Central memory CD4-positive, alpha-beta T cell (primary cell): ENCODE measurements around the gene SRPK2.
A peak's percentile ranks its signal among the peaks of the same experiment; 100 is the strongest.
"Not testable (repeated sequence)": the region's sequence is repeated elsewhere in the genome, so short reads cannot be mapped to it uniquely, and the experiment has no call there.

Experiments
- DNase-seq: peaks from one replicate; pipeline ENCODE4 v3.0.0; 2022

SRPK2 gene

DNA sequence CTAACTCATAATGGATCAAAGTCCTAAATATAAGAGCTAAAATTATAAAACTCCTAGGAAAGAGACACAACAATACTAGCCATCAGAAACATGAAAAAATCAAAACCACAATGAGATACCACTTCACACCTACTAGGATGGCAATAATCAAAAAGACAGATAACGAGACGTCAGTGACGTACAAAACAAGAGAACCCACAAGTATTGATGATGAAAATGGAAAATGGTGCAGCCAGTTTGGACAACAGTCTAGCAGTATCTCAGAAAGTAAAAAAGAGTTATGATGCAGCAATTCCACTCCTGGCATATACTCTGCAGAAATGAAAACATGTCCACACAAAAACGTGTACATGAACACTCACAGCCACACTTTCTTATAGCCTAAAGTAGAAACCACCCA is 173.5 kb downstream of the SRPK2 start:
- no peak for DNase-seq

DNA sequence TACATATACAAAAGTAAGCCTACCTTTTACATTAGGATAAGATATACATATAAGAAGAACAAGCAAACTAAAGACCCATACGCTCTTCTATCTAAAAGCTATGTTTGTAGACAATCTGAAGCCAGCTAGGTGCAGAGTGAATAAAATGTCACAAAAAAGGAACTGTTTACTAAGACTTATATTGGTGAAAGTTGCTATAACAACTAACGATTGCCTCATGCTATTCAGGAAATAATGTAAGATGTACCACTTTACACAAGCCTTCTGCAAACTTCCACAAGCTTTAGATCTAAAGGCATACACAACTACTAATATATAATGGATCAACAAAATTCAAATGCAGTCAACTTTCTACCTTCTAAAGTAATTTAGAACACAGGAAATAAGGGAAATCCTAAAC is 175.1 kb downstream of the SRPK2 start:
- DNase-seq: no peak

DNA sequence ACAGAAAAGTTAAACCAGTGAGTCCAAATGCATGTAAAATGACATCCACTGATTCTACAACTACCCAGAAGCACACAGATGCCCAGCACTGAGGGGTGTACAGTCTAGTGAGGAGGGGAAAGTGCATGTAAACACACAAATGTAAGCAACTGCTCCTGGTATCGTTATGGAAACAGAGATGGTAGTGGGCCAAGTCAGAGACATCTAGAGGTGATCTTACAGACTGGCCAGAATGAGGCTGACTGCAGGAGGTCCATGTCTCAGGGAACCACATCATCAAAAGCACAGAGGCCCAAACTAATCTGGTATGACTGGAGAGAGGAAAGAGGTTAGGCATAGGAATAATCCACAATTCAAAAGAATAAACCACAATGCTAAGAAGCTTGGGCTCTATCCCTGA is 176.5 kb downstream of the SRPK2 start:
- no peak for DNase-seq

DNA sequence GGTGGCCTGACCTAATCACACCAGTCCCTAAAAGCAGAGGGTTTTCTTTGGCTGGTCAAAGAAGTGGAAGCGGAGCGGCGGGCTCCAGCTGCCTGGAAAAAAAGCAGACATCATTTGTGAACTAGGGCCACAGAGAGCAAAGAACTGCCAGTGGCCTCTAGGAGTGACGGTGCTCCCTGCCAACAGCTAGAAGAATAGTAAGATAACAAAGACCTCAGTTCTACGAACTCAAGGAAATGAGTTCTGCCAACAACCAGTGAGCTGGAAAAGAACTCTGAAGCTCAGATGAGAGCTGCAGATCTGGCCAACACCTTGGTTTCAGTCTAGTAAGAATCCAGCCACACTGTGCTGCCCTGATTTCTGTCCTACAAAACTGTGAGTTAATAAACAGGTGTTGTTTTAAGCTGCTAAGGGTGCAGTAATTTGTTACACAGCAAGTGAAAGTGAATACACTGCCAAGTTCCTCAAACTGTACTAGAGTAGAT is 178.0 kb downstream of the SRPK2 start:
- no peak for DNase-seq

- DNase-seq: peak; percentile 37
Measured at GRCh38 chr7:105209870-105210269, 178.9 kb downstream of the SRPK2 start.

DNA sequence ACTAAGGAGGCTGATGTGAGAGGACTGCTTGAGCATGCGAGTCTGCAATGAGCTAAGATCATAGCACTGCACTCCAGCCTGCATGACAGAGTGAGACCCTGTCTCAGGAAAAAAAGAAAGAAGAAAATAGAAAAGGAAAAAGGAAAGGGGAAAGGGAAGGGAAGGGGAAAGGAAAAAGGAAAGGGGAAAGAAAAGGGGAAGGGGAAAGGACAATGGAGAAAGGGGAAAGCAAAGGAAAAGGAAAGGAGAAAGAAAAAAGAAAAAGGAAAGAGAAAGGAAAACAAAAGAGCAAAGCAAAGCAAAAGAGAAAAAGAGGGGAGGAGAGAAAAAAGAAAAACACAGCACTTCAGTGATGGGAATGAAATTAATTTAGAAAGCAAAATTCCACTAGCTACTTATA is 179.3 kb downstream of the SRPK2 start:
- no peak for DNase-seq

GRCh38 chr7:105206985-105207384 is 181.7 kb downstream of the SRPK2 start:
- no peak for DNase-seq

GRCh38 chr7:105205592-105206237 is 183.0 kb downstream of the SRPK2 start:
- peak; percentile 24 for DNase-seq

GRCh38 chr7:105204953-105205352 is 183.8 kb downstream of the SRPK2 start:
- no peak for DNase-seq

DNA sequence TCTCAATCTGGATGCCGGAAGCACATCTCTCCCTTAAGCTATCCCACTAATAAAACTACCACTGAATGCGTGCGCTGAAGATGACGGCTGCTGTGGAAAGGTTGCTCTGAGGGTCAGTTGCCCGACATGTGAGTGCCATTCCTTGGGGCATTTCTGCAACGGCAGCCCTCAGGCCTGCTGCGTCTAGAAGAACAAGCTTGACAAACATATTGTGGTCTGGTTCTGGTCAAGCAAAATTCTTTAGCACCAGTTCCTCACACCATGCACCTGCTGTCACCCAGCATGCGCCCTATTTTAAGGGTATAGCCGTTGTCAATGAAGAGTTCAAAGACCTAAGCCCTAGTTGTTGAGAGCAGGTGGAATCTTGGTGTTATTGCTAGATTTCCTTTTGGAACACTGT is 184.2 kb downstream of the SRPK2 start:
- no peak for DNase-seq

GRCh38 chr7:105202616-105203015 is 186.1 kb downstream of the SRPK2 start:
- DNase-seq: no peak

- no peak for DNase-seq
Measured at GRCh38 chr7:105199386-105199785, 189.3 kb downstream of the SRPK2 start.

DNA sequence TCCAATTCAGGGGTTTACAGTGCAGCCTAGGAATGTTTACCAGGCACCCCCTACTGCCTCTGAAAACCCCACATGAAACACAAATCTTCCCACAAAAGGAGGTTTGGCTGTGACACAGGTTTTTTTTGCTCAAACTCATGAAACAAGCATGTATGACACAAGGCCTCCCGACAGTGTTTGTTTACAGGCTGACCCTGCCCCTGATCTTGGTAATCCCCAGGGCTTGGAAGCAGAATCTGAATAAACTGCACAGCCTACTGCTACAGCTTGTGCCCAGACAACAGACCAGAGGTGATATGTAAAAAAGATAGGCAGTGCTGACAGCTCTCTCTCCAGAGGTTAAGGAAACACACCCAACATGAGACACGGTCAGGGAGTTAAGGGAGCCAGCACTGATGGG is 190.5 kb downstream of the SRPK2 start:
- no peak for DNase-seq

DNA sequence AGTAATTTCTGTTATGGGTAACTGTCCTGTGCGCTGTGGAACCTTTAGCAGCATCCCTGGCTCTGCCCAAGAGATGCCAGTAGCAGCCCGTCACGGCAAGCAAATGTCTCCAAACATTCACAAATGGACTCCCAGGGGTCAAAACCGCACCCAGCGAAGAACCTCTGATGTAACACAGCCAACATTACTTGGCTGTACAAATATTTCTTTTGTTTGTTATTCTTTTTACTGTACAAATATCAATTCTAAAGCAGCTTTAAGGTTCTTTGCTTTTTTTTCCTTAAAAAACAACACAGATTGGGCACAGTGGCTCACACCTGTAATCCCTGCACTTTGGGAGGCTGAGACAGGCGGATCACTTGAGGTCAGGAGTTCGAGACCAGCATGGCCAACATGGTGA is 192.2 kb downstream of the SRPK2 start:
- DNase-seq: no peak

GRCh38 chr7:105195891-105196290 is 192.8 kb downstream of the SRPK2 start:
- DNase-seq: no peak

- DNase-seq: not testable (repeated sequence)
Measured at GRCh38 chr7:105194959-105195358, 193.8 kb downstream of the SRPK2 start.

DNA sequence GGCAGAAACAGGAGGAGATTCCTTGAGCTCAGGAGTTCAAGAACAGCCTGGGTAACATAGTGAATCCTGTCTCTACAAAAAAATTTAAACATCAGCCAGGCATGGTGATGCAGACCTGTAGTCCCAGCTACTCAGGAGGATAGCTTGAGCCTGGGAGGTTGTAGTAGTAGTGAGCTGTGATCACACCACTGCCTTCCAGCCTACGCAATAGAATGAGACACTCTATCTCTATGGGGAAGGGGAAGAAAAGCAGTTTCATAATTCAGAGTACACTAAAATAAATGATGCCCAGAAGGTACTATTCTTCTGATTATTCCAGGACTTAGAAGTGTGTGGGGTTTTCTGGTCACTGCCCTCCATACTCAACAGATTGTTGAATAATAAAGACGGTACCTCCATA is 197.4 kb downstream of the SRPK2 start:
- DNase-seq: no peak

- DNase-seq: no peak
Measured at GRCh38 chr7:105189859-105190492, 198.7 kb downstream of the SRPK2 start.

DNA sequence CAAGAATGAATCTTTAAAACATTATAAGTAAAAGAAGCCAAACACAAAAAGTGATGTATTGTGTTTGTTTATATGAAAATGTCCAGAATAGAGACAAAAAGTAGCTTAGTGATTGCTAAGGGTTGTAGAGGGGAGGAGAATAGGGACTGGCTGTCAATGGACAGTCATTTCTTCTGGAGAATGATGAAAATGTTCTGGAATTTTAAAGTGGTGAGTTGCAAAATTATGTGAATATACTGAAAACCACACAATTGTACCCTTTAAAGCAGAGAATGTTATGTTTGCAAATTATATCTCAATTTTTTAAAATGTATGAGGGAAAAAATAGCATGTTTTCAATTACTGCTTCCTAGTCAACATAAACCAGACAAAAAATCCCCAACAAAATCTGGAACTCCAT is 200.5 kb downstream of the SRPK2 start:
- DNase-seq: no peak

DNA sequence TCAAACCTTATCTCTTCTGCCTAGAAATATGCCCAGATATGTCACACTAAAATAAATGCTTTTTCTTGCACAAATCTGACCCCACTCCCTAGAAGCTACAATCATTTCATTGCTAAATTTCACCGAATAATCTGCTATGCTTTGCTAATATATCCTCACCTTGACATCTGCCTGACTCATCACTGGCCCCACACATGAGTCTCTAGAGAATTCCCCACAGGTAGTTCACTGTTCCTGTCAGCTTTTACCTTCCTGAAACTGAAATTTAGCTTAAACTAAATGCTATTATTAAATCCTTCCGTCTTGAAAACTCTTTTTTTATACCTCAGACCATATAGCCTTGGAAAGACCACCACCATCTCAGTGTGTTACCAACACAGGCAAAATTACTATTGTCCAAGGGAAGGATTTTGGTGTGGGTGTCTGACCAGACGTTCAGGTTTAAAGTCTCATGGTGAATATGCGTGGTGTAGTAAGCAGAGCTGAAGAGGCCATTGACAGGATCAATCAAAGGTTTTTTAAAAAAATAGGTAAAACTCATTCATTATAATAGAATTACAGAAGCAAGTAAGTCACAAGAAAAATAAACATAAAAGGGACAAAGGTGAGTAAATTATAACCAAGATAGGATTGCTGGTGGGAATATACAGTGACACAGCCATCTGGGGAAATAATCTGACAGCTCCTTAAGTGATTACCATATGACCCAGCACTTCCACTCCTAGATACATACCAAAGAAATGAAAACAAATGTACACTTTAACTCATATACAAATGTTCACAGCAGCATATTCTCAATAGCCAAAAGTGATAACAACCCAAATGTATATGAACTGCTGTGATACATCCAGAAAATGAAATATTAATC is 201.2 kb downstream of the SRPK2 start:
- DNase-seq: no peak

GRCh38 chr7:105185290-105186010 is 203.3 kb downstream of the SRPK2 start:
- no peak for DNase-seq

DNA sequence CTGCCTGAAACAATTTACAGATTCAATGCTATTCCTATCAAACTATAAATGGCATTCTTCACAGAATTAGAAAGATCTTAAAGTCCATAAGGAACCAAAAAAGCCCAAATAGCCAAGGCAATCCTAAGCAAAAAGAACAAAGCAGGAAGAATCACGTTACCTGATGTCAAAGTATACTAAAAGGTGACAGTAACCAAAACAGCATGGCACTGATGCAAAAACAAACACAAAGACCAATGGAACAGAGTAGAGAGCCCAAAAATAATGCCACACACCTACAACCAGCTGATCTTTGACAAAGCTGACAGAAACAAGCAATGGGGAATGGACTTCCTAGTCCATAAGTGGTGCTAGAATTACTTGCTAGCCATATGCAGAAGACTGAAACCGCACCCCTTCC is 208.7 kb downstream of the SRPK2 start:
- no peak for DNase-seq

DNA sequence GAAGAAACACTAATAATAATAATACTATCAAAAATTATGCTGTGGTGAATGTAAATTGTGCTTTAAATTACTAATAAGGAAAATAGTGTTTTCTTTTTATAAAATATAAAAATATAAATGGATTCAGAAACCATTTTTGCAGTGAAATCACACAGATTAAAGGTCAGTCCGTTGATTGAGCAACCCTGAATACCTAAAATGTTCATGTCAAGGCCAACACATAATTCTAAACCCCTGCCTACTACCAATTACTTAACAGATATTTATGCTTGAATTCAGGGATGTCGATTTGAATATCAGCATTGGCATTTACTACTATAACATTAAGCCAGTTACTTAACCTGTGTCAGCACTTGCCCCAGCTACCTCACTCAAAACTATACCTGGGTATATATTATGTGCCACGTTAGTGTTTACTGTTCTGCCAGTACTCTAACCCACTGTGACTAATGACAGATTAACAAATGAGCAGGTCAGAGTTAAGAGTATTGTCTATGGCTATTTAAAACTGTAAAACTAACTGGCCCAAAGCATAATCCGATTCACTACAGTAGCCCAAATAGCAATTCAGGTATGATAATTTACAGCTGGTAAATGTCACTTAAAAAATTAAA is 209.7 kb downstream of the SRPK2 start:
- no peak for DNase-seq
